ENCODE data around the gene JAK3. TPM values are rescaled to one million over a fixed set of nuclear protein-coding genes. Genes with fewer than 3 reads are reported as not detected.

JAK3 gene
- total RNA-seq, 2 donors from 2014 or later, result 2.0 to 3.1 TPM

- TF ChIP-seq, protein P1, sequence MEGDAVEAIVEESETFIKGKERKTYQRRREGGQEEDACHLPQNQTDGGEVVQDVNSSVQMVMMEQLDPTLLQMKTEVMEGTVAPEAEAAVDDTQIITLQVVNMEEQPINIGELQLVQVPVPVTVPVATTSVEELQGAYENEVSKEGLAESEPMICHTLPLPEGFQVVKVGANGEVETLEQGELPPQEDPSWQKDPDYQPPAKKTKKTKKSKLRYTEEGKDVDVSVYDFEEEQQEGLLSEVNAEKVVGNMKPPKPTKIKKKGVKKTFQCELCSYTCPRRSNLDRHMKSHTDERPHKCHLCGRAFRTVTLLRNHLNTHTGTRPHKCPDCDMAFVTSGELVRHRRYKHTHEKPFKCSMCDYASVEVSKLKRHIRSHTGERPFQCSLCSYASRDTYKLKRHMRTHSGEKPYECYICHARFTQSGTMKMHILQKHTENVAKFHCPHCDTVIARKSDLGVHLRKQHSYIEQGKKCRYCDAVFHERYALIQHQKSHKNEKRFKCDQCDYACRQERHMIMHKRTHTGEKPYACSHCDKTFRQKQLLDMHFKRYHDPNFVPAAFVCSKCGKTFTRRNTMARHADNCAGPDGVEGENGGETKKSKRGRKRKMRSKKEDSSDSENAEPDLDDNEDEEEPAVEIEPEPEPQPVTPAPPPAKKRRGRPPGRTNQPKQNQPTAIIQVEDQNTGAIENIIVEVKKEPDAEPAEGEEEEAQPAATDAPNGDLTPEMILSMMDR (IDR thresholded peaks at IDR 0.05), result no peak
- TF ChIP-seq POLR2A (IDR thresholded peaks at IDR 0.05), result no peak
- Histone ChIP-seq H3K4me1 (peaks cover 14% of the 10 kb centered on the region), H3K27ac (no peak overlapping the region), H3K4me3 (no peak overlapping the region), H3K27me3 (peaks cover 0 to 25% of the 10 kb centered on the region in 2 donors), H3K36me3 (replicated peaks in 1 of 2; ENCODE audit: insufficient read depth in 1 of 2, low read depth in 2 of 2) (no peaks in the 10 kb centered on the region), H3K9me3 (no peaks in the 10 kb centered on the region)
- DNase-seq (no peak), ATAC-seq (no peak)
- intact Hi-C loops (cut with DNase I), result no loop called here
- WGBS, 2 donors, result 66 to 67% methylated on average over 7 to 9 of the region's 9 CpGs
Observed at GRCh38 chr19:17874758-17875135, 27.0 kb upstream of the JAK3 start.

DNA sequence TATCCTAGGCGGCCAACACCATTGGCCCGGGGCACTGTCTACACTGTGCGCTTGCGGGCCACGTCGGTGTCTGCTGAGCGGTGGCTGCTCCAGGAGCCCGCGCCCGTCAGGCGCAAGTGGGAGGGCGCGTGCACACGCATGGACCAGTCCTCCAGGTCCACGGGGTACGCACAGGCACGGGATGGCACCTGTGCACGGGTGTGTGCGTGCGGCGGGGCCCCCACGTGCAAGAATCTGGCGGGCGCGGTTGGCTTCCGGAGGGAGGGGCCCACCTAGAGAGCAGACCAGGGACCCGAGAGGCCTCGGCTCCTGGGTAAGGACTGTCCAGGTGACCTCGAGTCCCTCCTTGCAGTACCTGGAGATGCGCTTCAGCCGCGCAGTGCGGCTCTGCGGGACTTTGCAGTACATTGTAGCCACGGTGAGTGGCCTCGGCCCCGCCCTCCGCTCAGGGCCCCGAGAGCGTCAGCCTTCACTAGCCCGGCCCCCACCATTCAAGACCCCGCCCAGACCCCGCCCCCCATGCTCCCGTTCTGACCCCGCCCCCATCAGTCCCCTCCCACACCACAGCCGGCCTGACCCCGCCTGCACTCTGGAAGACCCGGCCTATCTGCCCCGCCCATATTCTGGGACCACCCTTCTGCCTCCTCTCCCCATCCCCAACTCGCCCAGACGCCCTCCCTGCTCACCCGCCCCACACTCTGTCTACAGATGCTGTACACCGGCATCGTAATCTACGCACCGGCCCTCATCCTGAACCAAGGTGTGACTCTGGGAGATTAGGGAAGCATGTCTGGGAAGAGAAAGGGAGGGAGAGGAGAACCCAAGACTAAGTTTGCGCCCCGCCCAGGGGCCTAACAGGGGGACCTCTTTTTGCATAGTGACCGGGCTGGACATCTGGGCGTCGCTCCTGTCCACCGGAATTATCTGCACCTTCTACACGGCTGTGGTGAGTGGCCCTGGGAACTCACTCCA, 26.3 kb upstream of the JAK3 start:
- peaks cover 0 to 30% of the 10 kb centered on the region in 2 donors for H3K27me3 ChIP-seq
- WGBS, 2 donors, result 6 to 21% methylated on average over 12 to 60 of the region's 63 CpGs
- DNase-seq, result peak in 2 of 4 donors; percentile 34 to 51
- no peak overlapping the region for H3K4me3 ChIP-seq
- no peak for TF ChIP-seq POLR2A (IDR thresholded peaks at IDR 0.05)
- TF ChIP-seq, protein P1 (IDR thresholded peaks at IDR 0.05), result no peak
- H3K4me1 ChIP-seq, result peaks cover 14% of the 10 kb centered on the region
- ATAC-seq, result no peak
- H3K36me3 ChIP-seq (replicated peaks in 1 of 2; ENCODE audit: insufficient read depth in 1 of 2, low read depth in 2 of 2), result no peaks in the 10 kb centered on the region
- no peak overlapping the region for H3K27ac ChIP-seq
- no peaks in the 10 kb centered on the region for H3K9me3 ChIP-seq
- intact Hi-C loops (cut with DNase I), result no loop called here

- ATAC-seq (no peak), DNase-seq (no peak)
- Histone ChIP-seq H3K27ac (no peak overlapping the region), H3K4me1 (peaks cover 14% of the 10 kb centered on the region), H3K9me3 (no peaks in the 10 kb centered on the region), H3K36me3 (replicated peaks in 1 of 2; ENCODE audit: insufficient read depth in 1 of 2, low read depth in 2 of 2) (no peaks in the 10 kb centered on the region), H3K27me3 (peaks cover 0 to 30% of the 10 kb centered on the region in 2 donors), H3K4me3 (no peak overlapping the region)
- no peak for TF ChIP-seq POLR2A (IDR thresholded peaks at IDR 0.05)
- TF ChIP-seq, protein P1 (IDR thresholded peaks at IDR 0.05), result no peak
- intact Hi-C loops (cut with DNase I), result no loop called here
- WGBS, 2 donors, result 6 to 20% methylated on average over 3 to 61 of the region's 61 CpGs
Observed at GRCh38 chr19:17872251-17873001, 24.6 kb upstream of the JAK3 start.

DNA sequence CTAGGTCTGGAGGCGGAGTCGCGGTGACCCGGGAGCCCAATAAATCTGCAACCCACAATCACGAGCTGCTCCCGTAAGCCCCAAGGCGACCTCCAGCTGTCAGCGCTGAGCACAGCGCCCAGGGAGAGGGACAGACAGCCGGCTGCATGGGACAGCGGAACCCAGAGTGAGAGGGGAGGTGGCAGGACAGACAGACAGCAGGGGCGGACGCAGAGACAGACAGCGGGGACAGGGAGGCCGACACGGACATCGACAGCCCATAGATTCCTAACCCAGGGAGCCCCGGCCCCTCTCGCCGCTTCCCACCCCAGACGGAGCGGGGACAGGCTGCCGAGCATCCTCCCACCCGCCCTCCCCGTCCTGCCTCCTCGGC, 24.1 kb upstream of the JAK3 start, which contains the start of gene SLC5A5:
TSS of gene SLC5A5 (plus strand) at position 68 of the 373 bp plus-strand sequence. CDS start 375 bp downstream, outside the sequence.
- intact Hi-C loops (cut with DNase I), result no loop called here
- Histone ChIP-seq H3K27me3 (peaks cover 0 to 30% of the 10 kb centered on the region in 2 donors), H3K9me3 (no peaks in the 10 kb centered on the region), H3K27ac (no peak within 1 kb of the TSS), H3K4me1 (peaks cover 14% of the 10 kb centered on the region), H3K4me3 (no peak within 1 kb of the TSS), H3K36me3 (replicated peaks in 1 of 2; ENCODE audit: insufficient read depth in 1 of 2, low read depth in 2 of 2) (no peaks in the 10 kb centered on the region)
- ATAC-seq (no peak), DNase-seq (no peak)
- WGBS, 2 donors, result 5 to 13% methylated on average over 3 to 26 of the region's 26 CpGs
- TF ChIP-seq, protein P1 (IDR thresholded peaks at IDR 0.05), result no peak
- no peak for TF ChIP-seq POLR2A (IDR thresholded peaks at IDR 0.05)

All from body of pancreas (tissue), 4 donors.